Spleen (tissue), 7 donors: ENCODE data around the gene PSORS1C2.

ENCODE experiments used
- POLR2A ChIP-seq, 3 donors: fragments of 450-650 bp; IDR thresholded peaks; one replicate each; pipeline ENCODE4 v1.5.1; 2017; ENCODE audit warnings: antibody characterized with exemption in 3 of 3, mild to moderate bottlenecking in 1 of 3
- POLR2AphosphoS5 ChIP-seq, 3 donors: sonication (generic); formaldehyde crosslinking; IDR thresholded peaks; one replicate each; pipeline ENCODE4 v1.5.1; 2017; ENCODE audit warnings: antibody characterized with exemption in 3 of 3
- TF ChIP-seq, protein P1 (sequence below), 11 experiments: fragments of 200-600 bp in 7 of 11; fragments of 450-650 bp in 4 of 11; sonication (generic) in 4 of 11; IDR thresholded peaks in 8 of 11; conservative IDR thresholded peaks in 3 of 11; 1 replicate in 7 of 11; 2 replicates in 4 of 11; pipeline versions ENCODE4 v1.4.0 to v1.8.0; 2016 to 2021; ENCODE audit warnings: antibody characterized with exemption in 11 of 11, inconsistent platforms in 4 of 11, mild to moderate bottlenecking in 1 of 11
- donor health status: DM: no; HTN: no; CAD: no; lungs with moderate emphysema.
- donor health status: DM: no; HTN: no; CAD: no.
- donor health status: DM: no; HTN: no; CAD: no.

DNA sequence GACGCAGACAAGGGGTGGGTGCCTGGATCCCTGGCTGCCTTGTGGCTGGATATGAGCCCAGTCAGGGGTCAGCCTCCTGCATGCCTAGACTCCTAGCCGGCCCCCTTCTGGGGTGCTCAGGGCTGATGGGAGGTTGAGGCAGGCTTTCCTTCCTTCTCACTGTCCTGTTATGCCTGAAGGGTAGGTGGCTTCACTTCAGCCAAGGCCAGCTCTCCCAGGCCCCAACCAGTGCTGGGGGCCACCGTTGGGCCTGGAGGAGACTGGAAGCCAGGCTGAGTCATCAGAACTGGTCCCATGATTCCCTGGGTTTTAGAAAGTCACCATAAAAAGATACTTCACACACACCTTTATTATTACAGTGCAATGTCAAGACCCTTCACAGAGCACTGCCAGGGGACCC lies 34.5 kb upstream of the PSORS1C2 start:
- TF ChIP-seq, protein P1, sequence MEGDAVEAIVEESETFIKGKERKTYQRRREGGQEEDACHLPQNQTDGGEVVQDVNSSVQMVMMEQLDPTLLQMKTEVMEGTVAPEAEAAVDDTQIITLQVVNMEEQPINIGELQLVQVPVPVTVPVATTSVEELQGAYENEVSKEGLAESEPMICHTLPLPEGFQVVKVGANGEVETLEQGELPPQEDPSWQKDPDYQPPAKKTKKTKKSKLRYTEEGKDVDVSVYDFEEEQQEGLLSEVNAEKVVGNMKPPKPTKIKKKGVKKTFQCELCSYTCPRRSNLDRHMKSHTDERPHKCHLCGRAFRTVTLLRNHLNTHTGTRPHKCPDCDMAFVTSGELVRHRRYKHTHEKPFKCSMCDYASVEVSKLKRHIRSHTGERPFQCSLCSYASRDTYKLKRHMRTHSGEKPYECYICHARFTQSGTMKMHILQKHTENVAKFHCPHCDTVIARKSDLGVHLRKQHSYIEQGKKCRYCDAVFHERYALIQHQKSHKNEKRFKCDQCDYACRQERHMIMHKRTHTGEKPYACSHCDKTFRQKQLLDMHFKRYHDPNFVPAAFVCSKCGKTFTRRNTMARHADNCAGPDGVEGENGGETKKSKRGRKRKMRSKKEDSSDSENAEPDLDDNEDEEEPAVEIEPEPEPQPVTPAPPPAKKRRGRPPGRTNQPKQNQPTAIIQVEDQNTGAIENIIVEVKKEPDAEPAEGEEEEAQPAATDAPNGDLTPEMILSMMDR (IDR thresholded peaks at IDR 0.05 in 8 of 11, conservative IDR thresholded peaks at IDR 0.05 in 3 of 11): no peak
- TF ChIP-seq POLR2A (IDR thresholded peaks at IDR 0.05): no peak
- TF ChIP-seq POLR2AphosphoS5 (IDR thresholded peaks at IDR 0.05): no peak
